HUES48 (cell line): ENCODE results near the gene WNT3A.

Source experiments
- H3K27ac ChIP-seq: one replicate; pipeline ENCODE4 v1.7.0; 2013; ENCODE audit warnings: low read depth, low read length, inconsistent platforms
- H3K27me3 ChIP-seq: 2 replicates; pipeline ENCODE4 v1.6.1; 2013; ENCODE audit warnings: mild to moderate bottlenecking, low read length; ENCODE audit not compliant: control insufficient read depth, insufficient read depth
- H3K36me3 ChIP-seq: 2 replicates; pipeline ENCODE4 v1.6.1; 2013; ENCODE audit warnings: low read length; ENCODE audit not compliant: control insufficient read depth, insufficient read depth
- H3K4me1 ChIP-seq: 2 replicates; pipeline ENCODE4 v1.6.1; 2013; ENCODE audit warnings: mild to moderate bottlenecking, low read length; ENCODE audit not compliant: control insufficient read depth, insufficient read depth
- H3K4me3 ChIP-seq: 2 replicates; pipeline ENCODE4 v1.5.1; 2013; ENCODE audit warnings: mild to moderate bottlenecking, low read depth, low read length
- H3K9ac ChIP-seq: 2 replicates; pipeline ENCODE4 v1.6.1; 2013; ENCODE audit warnings: mild to moderate bottlenecking, low read depth, low read length, moderate library complexity
- H3K9me3 ChIP-seq: 2 replicates; pipeline ENCODE4 v1.6.1; 2013; ENCODE audit warnings: low read length; ENCODE audit not compliant: control insufficient read depth, insufficient read depth

Gene WNT3A

DNA sequence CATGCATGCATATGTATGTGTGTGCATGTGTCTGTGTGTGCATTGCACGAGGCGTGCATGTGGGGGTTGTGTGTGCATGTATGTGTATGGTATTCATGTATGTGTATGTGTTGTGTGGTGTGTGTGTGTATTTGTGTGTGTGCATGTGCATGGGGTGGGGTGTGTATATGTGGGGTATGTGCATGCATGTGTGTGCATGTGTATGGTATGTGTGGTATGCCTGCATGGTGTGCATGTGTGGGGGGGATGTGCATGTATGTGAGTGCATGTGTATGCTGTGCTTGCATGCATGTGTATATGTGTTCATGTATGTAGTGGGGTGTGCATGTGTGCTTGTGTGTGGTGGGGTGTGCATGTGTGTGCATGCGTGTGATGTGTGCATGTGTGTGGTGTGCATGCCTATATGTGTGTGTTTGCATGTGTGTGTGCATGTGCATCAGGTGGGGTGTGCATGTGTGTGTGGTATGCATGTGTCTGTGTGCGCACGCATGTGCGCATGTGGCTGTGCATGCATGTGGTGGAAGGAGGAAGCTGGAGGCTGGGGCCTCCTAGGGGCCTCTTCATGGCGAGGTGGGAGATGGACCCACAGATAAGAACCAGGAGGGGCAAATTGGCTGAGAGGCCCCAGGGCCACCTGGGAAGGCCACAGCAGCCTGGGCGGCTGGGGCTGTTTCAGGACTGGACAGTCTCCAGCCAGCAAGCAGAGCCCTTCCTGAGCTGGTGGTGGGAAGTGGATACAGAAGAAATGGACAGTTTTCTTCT lies 39.8 kb downstream of the WNT3A start:
- Histone ChIP-seq H3K4me1 (no peaks in the 10 kb centered on the region), H3K27me3 (peaks cover 53% of the 10 kb centered on the region)

DNA sequence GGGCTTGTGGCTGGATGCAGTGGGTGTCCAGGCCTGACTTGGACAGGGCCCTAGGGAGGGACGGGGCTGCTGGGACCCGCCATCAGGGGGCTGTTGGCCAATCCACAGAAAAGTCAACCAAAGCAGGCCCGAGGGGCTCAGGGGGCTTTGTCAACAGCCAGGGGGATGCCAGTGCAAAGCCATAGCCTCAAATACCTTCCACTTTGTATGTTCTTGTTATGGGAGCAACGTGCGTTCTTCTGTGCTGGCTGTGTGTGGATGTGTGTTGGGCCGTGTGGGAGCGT lies 40.3 kb downstream of the WNT3A start:
- Histone ChIP-seq H3K36me3 (no peaks in the 10 kb centered on the region), H3K27ac (no peak overlapping the region), H3K9me3 (no peaks in the 10 kb centered on the region), H3K4me1 (no peaks in the 10 kb centered on the region), H3K9ac (no peak overlapping the region), H3K4me3 (no peak overlapping the region), H3K27me3 (peaks cover 54% of the 10 kb centered on the region)

More for the DNA sequence above, 39.8 kb downstream of the WNT3A start:
- Histone ChIP-seq H3K27ac (no peak overlapping the region), H3K9me3 (no peaks in the 10 kb centered on the region), H3K4me3 (no peak overlapping the region), H3K9ac (no peak overlapping the region), H3K36me3 (no peaks in the 10 kb centered on the region)

DNA sequence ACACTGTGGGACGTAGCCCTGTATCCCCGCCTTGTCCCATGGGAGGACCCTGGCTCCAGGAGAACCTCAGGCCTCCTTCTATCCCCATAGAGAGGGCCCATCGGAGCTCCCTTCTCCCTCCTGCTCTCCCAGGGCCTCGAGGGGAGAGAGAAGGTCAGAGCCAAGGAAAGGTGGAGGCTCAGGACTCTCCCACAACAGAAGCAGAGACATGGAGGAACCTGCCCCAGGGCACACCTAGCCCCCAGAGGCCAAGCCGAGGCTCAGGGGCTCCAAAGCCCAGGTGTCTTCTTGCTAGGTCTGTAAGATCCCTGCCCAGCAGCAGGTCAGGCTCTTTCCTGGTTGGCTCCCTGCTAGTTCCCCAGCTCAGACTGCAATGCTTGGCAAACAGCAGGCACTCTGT lies 41.3 kb downstream of the WNT3A start:
- Histone ChIP-seq H3K4me3 (no peak overlapping the region), H3K9me3 (no peaks in the 10 kb centered on the region), H3K27ac (no peak overlapping the region), H3K4me1 (no peaks in the 10 kb centered on the region), H3K27me3 (peaks cover 53% of the 10 kb centered on the region), H3K36me3 (no peaks in the 10 kb centered on the region), H3K9ac (no peak overlapping the region)

DNA sequence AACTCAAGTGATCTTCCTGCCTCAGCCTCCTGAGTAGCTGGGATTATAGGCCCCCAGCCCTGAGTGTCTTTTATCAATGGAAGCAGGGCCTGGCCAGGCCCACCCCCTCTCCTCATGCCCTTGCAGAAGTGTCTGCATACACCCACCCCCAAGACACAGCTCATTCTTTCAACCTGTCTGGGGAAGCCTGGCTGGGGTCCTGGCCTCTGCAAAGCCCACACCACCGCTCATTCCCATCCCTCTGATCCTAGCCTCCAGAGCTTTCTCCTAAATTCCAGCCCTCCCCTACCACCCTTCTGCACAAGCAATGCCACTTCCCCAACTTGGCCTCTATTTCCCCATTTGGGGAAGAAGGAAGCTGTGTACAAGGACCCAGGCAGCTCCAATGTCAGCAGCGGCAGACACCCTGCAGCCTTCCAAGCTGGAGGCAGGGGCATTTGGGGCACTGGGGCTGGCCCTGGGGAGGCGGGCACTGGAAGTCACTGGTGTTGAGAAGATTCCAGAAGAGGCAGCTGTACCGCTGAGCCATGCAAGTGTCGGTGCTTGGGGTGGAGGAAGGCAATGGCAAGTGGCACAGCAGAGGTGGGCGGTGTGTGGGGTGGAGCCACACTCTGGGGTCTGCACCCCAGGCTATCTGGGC lies 42.0 kb downstream of the WNT3A start:
- Histone ChIP-seq H3K27me3 (peaks cover 52% of the 10 kb centered on the region), H3K4me1 (no peaks in the 10 kb centered on the region), H3K36me3 (no peaks in the 10 kb centered on the region), H3K27ac (no peak overlapping the region), H3K9ac (no peak overlapping the region), H3K4me3 (no peak overlapping the region), H3K9me3 (no peaks in the 10 kb centered on the region)

DNA sequence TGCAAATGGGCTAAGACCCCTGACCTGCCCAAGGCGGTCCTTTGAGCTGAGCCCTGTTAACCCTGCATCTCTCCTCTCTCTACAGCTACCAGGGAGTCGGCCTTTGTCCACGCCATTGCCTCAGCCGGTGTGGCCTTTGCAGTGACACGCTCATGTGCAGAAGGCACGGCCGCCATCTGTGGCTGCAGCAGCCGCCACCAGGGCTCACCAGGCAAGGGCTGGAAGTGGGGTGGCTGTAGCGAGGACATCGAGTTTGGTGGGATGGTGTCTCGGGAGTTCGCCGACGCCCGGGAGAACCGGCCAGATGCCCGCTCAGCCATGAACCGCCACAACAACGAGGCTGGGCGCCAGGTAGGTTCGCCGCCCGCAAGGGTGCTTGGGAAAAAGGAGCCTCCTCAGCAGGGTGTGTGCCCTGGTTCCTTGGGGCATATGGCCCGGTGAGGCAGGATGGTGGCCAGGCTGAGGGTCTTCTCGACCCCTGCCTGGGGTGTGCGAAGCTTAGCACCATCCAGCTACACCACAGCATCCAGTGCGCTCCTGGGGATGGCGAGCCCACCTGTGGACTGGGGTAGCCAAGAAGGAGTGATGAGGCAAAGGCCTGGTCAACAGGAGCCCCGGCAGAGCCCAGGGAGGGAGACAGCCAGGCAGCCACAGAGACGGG lies 43.9 kb downstream of the WNT3A start:
- H3K9me3 ChIP-seq = no peaks in the 10 kb centered on the region
- no peak overlapping the region for H3K27ac ChIP-seq
- peaks cover 44% of the 10 kb centered on the region for H3K27me3 ChIP-seq
- H3K36me3 ChIP-seq = no peaks in the 10 kb centered on the region
- H3K9ac ChIP-seq = no peak overlapping the region
- H3K4me3 ChIP-seq = no peak overlapping the region
- H3K4me1 ChIP-seq = no peaks in the 10 kb centered on the region

DNA sequence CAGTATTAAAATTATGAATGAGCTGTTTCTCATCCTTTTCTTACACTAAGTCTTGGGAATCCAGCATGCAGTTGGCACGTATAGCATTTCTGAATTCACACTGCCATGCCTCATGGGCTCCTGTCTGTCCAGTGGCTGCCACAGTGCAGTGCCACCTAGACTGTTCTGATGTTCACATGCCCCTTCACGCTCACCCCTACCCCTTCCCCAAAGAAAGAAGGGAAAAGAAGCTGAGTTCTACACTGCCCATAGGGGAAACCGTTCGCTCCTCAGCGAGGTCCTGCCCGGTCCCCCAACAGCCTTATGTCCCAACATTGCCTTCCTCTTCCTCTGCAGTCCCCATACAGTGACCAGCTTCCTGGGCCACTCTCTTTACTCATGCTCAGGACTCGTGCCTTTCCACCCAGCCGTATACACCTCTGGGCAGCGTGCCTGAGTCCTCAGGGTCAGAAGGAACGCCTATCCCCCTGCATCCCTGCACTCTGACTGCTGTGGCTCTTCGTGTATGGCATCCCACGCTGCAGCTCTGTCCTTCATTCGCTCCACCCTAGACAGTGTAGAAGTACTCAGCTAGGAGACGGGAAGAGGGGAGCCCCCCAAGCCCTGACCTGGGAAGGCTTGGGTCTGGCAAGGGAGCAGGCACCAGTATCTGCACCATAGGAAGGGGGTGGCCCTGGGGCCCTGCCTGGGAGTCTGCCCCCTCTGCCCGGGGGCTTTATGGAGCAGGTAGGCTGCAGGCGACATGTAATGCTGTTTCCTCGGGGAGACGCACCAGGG lies 51.6 kb downstream of the WNT3A start:
- Histone ChIP-seq H3K36me3 (no peaks in the 10 kb centered on the region), H3K4me3 (no peak overlapping the region; the same call in 1 of the 2 replicates), H3K27ac (no peak overlapping the region), H3K9ac (no peak overlapping the region), H3K27me3 (peaks cover 75% of the 10 kb centered on the region), H3K4me1 (no peaks in the 10 kb centered on the region), H3K9me3 (no peaks in the 10 kb centered on the region)

DNA sequence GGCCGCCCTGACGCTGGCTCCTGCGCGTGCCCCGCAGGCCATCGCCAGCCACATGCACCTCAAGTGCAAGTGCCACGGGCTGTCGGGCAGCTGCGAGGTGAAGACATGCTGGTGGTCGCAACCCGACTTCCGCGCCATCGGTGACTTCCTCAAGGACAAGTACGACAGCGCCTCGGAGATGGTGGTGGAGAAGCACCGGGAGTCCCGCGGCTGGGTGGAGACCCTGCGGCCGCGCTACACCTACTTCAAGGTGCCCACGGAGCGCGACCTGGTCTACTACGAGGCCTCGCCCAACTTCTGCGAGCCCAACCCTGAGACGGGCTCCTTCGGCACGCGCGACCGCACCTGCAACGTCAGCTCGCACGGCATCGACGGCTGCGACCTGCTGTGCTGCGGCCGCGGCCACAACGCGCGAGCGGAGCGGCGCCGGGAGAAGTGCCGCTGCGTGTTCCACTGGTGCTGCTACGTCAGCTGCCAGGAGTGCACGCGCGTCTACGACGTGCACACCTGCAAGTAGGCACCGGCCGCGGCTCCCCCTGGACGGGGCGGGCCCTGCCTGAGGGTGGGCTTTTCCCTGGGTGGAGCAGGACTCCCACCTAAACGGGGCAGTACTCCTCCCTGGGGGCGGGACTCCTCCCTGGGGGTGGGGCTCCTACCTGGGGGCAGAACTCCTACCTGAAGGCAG lies 52.3 kb downstream of the WNT3A start:
- H3K4me3 ChIP-seq = peak overlapping the region; percentile 60
- H3K27ac ChIP-seq = no peak overlapping the region
- peaks cover 76% of the 10 kb centered on the region for H3K27me3 ChIP-seq
- H3K9ac ChIP-seq = no peak overlapping the region
- H3K9me3 ChIP-seq = no peaks in the 10 kb centered on the region
- no peaks in the 10 kb centered on the region for H3K4me1 ChIP-seq
- H3K36me3 ChIP-seq = no peaks in the 10 kb centered on the region

DNA sequence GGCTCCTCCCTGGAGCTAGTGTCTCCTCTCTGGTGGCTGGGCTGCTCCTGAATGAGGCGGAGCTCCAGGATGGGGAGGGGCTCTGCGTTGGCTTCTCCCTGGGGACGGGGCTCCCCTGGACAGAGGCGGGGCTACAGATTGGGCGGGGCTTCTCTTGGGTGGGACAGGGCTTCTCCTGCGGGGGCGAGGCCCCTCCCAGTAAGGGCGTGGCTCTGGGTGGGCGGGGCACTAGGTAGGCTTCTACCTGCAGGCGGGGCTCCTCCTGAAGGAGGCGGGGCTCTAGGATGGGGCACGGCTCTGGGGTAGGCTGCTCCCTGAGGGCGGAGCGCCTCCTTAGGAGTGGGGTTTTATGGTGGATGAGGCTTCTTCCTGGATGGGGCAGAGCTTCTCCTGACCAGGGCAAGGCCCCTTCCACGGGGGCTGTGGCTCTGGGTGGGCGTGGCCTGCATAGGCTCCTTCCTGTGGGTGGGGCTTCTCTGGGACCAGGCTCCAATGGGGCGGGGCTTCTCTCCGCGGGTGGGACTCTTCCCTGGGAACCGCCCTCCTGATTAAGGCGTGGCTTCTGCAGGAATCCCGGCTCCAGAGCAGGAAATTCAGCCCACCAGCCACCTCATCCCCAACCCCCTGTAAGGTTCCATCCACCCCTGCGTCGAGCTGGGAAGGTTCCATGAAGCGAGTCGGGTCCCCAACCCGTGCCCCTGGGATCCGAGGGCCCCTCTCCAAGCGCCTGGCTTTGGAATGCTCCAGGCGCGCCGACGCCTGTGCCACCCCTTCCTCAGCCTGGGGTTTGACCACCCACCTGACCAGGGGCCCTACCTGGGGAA lies 53.0 kb downstream of the WNT3A start:
- Histone ChIP-seq H3K27ac (no peak overlapping the region), H3K9ac (no peak overlapping the region), H3K36me3 (no peaks in the 10 kb centered on the region), H3K4me3 (peak overlapping the region; percentile 67), H3K27me3 (peaks cover 81% of the 10 kb centered on the region), H3K4me1 (no peaks in the 10 kb centered on the region), H3K9me3 (no peaks in the 10 kb centered on the region)

DNA sequence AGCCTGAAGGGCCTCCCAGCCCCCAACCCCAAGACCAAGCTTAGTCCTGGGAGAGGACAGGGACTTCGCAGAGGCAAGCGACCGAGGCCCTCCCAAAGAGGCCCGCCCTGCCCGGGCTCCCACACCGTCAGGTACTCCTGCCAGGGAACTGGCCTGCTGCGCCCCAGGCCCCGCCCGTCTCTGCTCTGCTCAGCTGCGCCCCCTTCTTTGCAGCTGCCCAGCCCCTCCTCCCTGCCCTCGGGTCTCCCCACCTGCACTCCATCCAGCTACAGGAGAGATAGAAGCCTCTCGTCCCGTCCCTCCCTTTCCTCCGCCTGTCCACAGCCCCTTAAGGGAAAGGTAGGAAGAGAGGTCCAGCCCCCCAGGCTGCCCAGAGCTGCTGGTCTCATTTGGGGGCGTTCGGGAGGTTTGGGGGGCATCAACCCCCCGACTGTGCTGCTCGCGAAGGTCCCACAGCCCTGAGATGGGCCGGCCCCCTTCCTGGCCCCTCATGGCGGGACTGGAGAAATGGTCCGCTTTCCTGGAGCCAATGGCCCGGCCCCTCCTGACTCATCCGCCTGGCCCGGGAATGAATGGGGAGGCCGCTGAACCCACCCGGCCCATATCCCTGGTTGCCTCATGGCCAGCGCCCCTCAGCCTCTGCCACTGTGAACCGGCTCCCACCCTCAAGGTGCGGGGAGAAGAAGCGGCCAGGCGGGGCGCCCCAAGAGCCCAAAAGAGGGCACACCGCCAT lies 53.8 kb downstream of the WNT3A start:
- Histone ChIP-seq H3K9me3 (no peaks in the 10 kb centered on the region), H3K4me1 (no peaks in the 10 kb centered on the region), H3K27me3 (peaks cover 84% of the 10 kb centered on the region), H3K9ac (no peak overlapping the region), H3K4me3 (peak overlapping the region; percentile 67), H3K27ac (no peak overlapping the region), H3K36me3 (no peaks in the 10 kb centered on the region)
